Bone marrow (tissue), 2 donors: Measurements from ENCODE around the gene ACMSD.
"Not testable (repeated sequence)": the region's sequence is repeated elsewhere in the genome, so short reads cannot be mapped to it uniquely, and the experiment has no call there.

Source experiments
- DNase-seq, 2 donors: peaks; one replicate each; lab custom pipeline; 2025; lab: John Stamatoyannopoulos, UW

Gene ACMSD

GRCh38 chr2:134838143-134838620 is at the start of gene ACMSD:
Gene ACMSD (plus strand): TSS chr2:134838616. CDS start chr2:134838683, 67 bp downstream.
- no peak for DNase-seq

GRCh38 chr2:134790487-134790886 is 47.9 kb upstream of the ACMSD start:
- DNase-seq = no peak

- no peak for DNase-seq
Measured at GRCh38 chr2:134791616-134792015, 46.8 kb upstream of the ACMSD start.

GRCh38 chr2:134792186-134792585 is 46.2 kb upstream of the ACMSD start:
- no peak for DNase-seq

- DNase-seq = no peak
Measured at GRCh38 chr2:134795765-134796164, 42.7 kb upstream of the ACMSD start.

- DNase-seq = no peak
Measured at GRCh38 chr2:134796373-134796772, 42.0 kb upstream of the ACMSD start.

- DNase-seq = no peak
Measured at GRCh38 chr2:134799936-134800335, 38.5 kb upstream of the ACMSD start.

GRCh38 chr2:134800341-134800740 is 38.1 kb upstream of the ACMSD start:
- no peak for DNase-seq

GRCh38 chr2:134803609-134804405 is 34.6 kb upstream of the ACMSD start:
- not testable (repeated sequence) for DNase-seq

- no peak for DNase-seq
Measured at GRCh38 chr2:134815741-134816140, 22.7 kb upstream of the ACMSD start.

GRCh38 chr2:134818321-134818720 is 20.1 kb upstream of the ACMSD start:
- no peak for DNase-seq

GRCh38 chr2:134819334-134819733 is 19.1 kb upstream of the ACMSD start:
- no peak for DNase-seq

GRCh38 chr2:134823431-134823830 is 15.0 kb upstream of the ACMSD start:
- DNase-seq = no peak

- no peak for DNase-seq
Measured at GRCh38 chr2:134823832-134824231, 14.6 kb upstream of the ACMSD start.

- DNase-seq = not testable (repeated sequence)
Measured at GRCh38 chr2:134825716-134826115, 12.7 kb upstream of the ACMSD start.

- DNase-seq = no peak
Measured at GRCh38 chr2:134835471-134835870, 2.9 kb upstream of the ACMSD start.

- no peak for DNase-seq
Measured at GRCh38 chr2:134836986-134837385, 1.4 kb upstream of the ACMSD start.

GRCh38 chr2:134839649-134840048 is 1.2 kb downstream of the ACMSD start:
- no peak for DNase-seq

GRCh38 chr2:134842930-134843490 is 4.6 kb downstream of the ACMSD start:
- no peak for DNase-seq

GRCh38 chr2:134843968-134844367 is 5.6 kb downstream of the ACMSD start:
- DNase-seq = no peak

- no peak for DNase-seq
Measured at GRCh38 chr2:134845028-134845427, 6.6 kb downstream of the ACMSD start.

- DNase-seq = no peak
Measured at GRCh38 chr2:134845719-134846118, 7.3 kb downstream of the ACMSD start.

- DNase-seq = no peak
Measured at GRCh38 chr2:134846213-134846612, 7.8 kb downstream of the ACMSD start.

GRCh38 chr2:134847582-134847981 is 9.2 kb downstream of the ACMSD start:
- DNase-seq = not testable (repeated sequence)
